Amygdala (tissue), 56 donors: ENCODE measurements around the gene PLCG1.

Source experiments
- DNase-seq, 56 donors: peaks; one replicate each; lab custom pipeline; 2025; lab: John Stamatoyannopoulos, UW

PLCG1 gene

GRCh38 chr20:41140226-41141133 is 3.1 kb downstream of the PLCG1 start:
- no peak for DNase-seq

- DNase-seq, result no peak
These were observed 3.9 kb downstream of the PLCG1 start for GRCh38 chr20:41141153-41141815.

DNA sequence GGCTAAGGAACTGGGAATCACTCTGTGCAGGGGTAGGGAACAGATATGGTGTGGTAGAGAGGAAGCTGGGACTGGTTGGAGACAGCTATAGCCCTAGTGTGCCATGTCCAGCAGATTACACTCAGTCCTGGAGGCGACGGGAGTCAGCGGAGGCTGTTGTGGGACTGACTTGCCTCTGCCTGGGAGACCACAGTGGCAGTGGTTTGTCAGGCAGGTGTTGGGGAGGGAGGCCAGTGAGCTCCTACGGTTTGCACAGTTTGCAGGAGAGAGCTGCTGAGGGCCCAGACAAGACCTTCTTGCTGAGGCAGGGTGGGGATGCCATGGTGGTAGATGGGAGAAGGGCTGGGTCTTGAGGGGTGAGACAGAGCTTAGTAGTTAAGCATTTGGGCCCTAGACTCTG is 4.9 kb downstream of the PLCG1 start:
- DNase-seq, result no peak

DNA sequence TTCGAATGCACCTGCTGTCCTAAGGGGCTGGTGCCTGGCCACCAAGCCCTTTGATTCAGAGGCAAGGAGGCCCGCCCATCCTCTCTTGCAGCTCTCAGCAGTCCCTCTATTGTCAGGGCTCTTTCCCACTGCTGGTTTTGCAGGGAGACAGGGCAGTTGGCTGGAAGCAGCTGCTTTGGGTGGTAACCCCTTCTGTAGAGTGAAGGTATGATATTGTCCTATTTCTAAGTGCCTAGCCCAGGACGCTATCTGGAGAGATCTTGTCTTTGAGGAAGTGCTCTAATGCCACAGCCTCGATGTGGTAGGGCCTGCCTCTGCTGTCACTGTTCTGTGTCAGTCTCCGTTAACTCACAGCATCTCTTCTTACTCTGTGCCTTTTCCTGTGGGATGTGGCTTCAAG is 5.6 kb downstream of the PLCG1 start:
- DNase-seq, result no peak

- no peak for DNase-seq
These were observed 6.0 kb downstream of the PLCG1 start for GRCh38 chr20:41143354-41143753.

DNA sequence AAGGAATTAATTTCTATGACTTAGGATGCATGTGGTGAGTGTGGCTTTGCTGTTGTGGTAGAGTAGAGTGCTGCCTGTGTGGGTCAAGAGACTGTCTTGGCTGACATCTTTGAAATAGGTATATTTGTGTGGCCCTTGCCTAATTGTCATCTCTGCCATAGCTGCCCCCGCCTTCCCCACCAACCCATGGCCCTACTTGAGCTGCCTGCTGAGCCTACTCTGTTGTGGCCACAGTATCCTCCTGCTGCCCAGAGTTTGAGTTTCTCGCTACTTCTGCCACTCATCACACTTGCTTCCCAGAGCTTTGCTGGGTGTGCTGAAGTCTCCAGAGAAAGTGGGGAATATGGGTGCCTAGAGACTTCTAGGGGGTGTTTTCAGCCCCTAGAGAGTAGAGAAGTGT is 8.0 kb downstream of the PLCG1 start:
- no peak for DNase-seq

GRCh38 chr20:41145821-41146620 is 8.7 kb downstream of the PLCG1 start:
- peak in 41 of 56 donors; percentile 13 to 84 (median 50) for DNase-seq

GRCh38 chr20:41147767-41148191 is 10.4 kb downstream of the PLCG1 start:
- DNase-seq, result peak in 30 of 56 donors; percentile 4 to 74 (median 34)

GRCh38 chr20:41148942-41149341 is 11.6 kb downstream of the PLCG1 start:
- no peak for DNase-seq

DNA sequence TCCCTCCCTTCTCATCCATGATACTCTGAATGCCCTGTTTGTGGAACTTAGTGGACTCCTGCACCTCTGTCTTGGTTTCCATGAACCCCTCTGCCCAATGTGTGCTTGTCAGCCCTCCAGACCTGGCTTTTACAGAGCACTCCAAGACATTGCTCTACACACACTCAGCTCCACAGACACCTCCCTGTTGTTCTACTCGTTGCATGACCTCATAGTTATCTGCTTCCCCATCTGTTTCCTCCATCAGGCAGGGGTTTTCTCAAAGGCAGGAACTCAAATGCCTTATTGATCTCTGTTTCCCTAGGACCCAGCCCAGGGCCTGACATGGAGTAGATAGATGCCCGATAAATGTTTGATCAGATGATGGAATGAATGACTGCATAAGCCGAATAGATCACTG is 13.3 kb downstream of the PLCG1 start:
- DNase-seq, result no peak

- no peak for DNase-seq
These were observed 14.0 kb downstream of the PLCG1 start for GRCh38 chr20:41151134-41151869.

GRCh38 chr20:41152108-41152757 is 14.9 kb downstream of the PLCG1 start:
- DNase-seq, result no peak

GRCh38 chr20:41154436-41155176 is 17.3 kb downstream of the PLCG1 start:
- DNase-seq, result no peak

DNA sequence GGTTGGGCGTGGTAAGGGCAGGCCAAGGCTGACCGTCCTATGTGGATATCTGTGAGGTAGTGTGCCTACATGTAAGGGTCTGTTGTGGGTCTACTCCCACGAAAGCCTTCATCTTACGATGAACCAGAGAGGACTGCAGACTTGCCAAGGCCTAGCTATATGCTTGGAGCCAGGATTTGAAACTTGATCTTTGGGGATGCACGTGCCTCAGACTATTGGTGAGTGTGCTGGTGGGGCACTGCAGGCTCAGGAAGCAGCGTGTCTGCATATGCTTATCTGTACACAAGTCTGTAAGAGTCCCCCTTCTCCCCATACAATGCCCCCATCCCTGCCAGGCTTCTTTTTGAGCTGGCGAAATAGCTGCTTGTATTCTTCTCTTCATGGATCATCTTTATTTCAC is 17.9 kb downstream of the PLCG1 start:
- DNase-seq, result no peak

DNA sequence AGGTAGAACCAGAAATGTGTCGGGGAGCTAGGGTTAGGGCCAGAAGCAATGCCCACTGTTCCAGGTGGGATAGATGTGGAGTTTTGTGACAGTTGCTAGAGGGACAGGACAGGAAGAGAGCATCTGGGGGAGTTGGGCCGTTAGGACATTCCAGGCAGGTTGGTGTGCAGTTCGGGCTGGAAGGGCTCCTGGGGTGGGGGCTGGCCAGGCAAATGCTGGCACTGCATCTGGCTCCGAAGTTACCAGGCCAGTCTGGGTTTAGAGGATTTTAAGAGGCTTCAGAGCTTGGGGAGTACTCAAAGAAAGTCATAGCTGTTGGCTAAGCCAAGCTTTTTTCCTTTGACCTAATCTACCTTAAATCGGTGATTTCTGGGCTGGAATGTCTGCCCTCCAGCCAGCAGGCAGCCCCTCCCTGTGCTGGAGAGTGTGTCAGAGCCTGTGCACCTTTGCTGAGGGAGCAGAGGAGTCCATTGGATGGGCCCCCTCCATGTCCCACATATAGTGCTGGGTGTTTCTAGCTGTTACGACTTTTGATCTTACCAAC is 20.8 kb downstream of the PLCG1 start:
- no peak for DNase-seq

GRCh38 chr20:41159547-41159946 is 22.2 kb downstream of the PLCG1 start:
- DNase-seq, result no peak

- no peak for DNase-seq
These were observed 23.3 kb downstream of the PLCG1 start for GRCh38 chr20:41160686-41161085.

DNA sequence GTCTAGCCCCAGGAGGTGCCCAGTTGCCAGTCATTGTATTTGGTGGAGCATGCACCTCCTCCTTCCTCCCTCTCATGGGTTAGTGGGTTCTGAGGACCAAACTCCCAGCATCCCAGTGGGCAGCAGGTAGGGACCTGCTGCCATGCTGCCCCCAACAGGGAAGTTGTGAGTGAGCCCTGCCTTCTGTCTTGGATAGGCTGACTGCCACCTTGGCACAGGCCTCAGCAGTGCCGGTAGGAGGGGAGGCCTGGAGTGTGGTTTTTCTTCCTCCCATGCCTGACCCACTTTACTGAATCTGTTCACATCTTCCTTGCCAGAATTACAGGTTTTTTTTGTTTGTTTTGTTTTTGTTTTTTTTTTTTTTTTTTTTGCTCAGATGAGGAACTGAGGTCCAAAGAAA is 24.5 kb downstream of the PLCG1 start:
- DNase-seq, result peak in 24 of 56 donors; percentile 11 to 59 (median 29)

- no peak for DNase-seq
These were observed 25.1 kb downstream of the PLCG1 start for GRCh38 chr20:41162396-41162795.
